Kidney epithelial cell (primary cell): ENCODE data around the gene IL17REL. TPM values are rescaled to one million over a fixed set of nuclear protein-coding genes. Genes with fewer than 3 reads are reported as not detected.

Source experiments
- DNase-seq: peaks from one replicate; pipeline ENCODE4 v3.0.0-alpha.2; 2010; ENCODE audit warnings: low read depth
- H3K27me3 ChIP-seq: 2 replicates; pipeline ENCODE4 v1.6.0; 2011; ENCODE audit warnings: low read length; ENCODE audit not compliant: control insufficient read depth, insufficient read depth
- H3K36me3 ChIP-seq: 2 replicates; pipeline ENCODE4 v1.5.1; 2011; ENCODE audit warnings: low read length; ENCODE audit not compliant: control insufficient read depth, insufficient read depth
- H3K4me3 ChIP-seq: 2 replicates; pipeline ENCODE4 v1.5.1; 2011; ENCODE audit warnings: low read depth, mild to moderate bottlenecking, control low read depth, low read length
- total RNA-seq: library from RNA; depleted of rRNA; stranded (reverse); fragments of >200 nt; gene quantifications from 2 replicates; pipeline ENCODE4 v1.2.3, GENCODE V29; 2015
- TF ChIP-seq, protein P1 (sequence below): IDR thresholded peaks from 2 replicates; pipeline ENCODE4 v1.5.1; 2011; ENCODE audit warnings: mild to moderate bottlenecking, moderate library complexity, low read length, control low read depth, inconsistent platforms; ENCODE audit not compliant: insufficient read depth, poor library complexity, severe bottlenecking

The IL17REL gene
- total RNA-seq, 1 donor from 2014 or later = not detected

DNA sequence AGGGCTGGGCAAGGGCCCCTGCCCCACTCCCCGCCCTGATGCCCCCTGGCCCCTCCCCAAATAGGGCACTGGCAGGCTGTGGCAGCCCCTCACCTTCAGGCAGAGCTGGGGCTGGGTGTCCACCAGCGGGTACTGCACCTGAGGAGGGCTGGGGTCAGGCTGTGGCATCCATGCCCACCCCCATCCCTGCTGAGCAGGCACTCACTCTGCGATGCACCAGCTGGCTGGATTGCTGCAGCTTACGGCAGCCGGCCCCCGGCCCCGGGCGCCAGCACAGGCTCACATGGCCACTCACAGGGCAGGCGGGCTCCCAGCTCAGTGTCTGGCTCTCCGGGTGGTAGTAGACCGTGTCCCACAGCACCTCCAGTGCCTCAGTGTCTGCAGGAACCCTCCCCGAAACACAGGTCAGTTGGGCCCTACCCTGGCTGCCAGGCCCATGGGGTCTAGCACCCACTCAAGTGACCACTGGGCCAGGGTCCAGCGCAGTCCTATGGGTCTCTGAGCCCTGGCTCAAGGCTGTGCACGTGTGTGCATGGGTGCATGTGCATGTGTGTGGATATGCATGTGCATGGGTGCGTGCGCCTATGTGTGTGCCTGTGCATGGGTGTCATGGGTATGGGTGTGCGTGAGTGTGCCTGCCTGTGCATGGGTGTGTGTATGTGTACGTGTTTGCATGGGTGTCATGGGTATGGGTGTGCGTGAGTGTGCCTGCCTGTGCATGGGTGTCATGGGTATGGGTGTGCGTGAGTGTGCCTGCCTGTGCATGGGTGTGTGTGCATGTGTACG lies 14.4 kb downstream of the IL17REL start:
- TF ChIP-seq, protein P1, sequence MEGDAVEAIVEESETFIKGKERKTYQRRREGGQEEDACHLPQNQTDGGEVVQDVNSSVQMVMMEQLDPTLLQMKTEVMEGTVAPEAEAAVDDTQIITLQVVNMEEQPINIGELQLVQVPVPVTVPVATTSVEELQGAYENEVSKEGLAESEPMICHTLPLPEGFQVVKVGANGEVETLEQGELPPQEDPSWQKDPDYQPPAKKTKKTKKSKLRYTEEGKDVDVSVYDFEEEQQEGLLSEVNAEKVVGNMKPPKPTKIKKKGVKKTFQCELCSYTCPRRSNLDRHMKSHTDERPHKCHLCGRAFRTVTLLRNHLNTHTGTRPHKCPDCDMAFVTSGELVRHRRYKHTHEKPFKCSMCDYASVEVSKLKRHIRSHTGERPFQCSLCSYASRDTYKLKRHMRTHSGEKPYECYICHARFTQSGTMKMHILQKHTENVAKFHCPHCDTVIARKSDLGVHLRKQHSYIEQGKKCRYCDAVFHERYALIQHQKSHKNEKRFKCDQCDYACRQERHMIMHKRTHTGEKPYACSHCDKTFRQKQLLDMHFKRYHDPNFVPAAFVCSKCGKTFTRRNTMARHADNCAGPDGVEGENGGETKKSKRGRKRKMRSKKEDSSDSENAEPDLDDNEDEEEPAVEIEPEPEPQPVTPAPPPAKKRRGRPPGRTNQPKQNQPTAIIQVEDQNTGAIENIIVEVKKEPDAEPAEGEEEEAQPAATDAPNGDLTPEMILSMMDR = no peak
- Histone ChIP-seq H3K27me3 (peaks cover 22% of the 10 kb centered on the region), H3K4me3 (no peak overlapping the region), H3K36me3 (no peaks in the 10 kb centered on the region)
- no peak for DNase-seq

DNA sequence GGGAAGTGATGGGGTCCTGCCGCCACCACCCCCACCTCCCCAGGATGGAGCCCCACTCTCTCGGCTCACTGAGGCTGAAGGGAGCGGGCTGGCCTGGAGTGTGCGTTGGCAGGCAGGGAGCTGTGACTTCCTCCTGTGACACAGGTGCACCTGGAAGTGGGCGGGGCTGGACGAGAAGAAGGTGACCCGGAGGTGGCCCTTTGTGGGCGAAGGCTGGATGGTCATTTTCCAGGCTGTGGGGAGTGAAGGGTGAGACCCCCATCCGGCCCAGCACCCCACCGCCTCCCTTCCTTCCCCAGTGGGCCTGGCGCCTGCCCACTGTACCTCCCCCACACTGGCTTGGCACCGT lies 15.3 kb downstream of the IL17REL start:
- peaks cover 22% of the 10 kb centered on the region for H3K27me3 ChIP-seq
- TF ChIP-seq, protein P1 = no peak
- no peaks in the 10 kb centered on the region for H3K36me3 ChIP-seq
- H3K4me3 ChIP-seq = no peak overlapping the region
- no peak for DNase-seq

DNA sequence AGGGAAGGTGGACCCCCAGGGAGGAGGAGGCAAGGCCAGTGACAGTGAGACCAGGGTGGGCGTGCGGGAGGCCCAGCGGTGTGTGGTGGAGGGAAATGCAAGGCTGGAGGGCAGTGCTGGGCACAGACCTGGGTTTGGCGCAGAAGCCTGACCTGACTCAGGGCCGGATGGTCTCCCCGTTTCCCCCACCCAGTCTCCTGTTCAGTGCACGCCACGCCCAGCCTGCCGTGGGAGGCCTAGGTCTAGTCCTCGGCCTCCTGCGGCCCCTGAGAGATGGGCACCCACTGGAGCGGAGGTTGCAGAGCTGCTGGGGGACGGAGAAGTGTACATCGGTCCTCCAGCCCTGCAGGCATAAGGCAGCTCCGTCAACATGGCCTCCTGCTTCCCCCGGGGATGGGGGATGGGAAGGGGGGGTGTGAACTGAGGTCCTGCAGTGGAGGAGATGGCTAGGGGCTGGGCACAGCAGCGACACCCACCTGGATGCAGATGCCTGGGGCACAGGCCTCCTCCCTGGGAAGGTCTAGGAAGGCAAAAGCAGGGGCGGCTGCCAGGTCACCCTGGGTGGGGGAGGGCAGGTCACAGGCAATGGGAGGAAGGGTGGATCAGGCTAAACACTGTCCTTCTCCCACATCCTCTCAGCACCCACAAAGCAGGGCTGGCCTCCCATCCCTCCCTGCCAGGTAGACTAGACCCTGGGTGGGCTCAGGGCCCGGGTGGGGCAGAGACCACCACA lies 15.9 kb downstream of the IL17REL start:
- no peaks in the 10 kb centered on the region for H3K36me3 ChIP-seq

DNA sequence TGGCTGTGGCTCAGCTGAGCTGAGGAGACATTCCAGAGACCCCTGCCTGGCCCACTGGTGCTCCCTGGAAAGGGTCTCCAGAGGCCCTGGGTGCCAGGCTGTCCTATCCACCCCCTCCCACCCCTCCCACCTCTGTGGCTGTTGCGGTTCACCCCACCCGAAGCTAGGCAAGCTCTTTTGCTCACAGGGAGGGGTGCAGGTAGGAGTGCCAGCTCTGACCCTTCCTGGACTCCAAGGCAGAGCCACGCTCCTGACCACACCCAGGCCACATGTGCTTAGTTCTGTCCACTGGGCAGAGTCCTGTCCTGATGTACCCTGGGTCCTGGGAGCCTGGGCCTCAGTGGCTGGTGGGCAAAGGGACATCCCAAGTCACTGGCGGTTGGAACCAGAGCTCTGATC lies 16.4 kb downstream of the IL17REL start:
- no peak overlapping the region for H3K4me3 ChIP-seq
- DNase-seq = no peak
- H3K36me3 ChIP-seq = no peaks in the 10 kb centered on the region
- peaks cover 17% of the 10 kb centered on the region for H3K27me3 ChIP-seq
- TF ChIP-seq, protein P1 = no peak

More for the DNA sequence above, 15.9 kb downstream of the IL17REL start:
- peaks cover 21% of the 10 kb centered on the region for H3K27me3 ChIP-seq
- TF ChIP-seq, protein P1 = no peak
- DNase-seq = no peak
- no peak overlapping the region for H3K4me3 ChIP-seq

DNA sequence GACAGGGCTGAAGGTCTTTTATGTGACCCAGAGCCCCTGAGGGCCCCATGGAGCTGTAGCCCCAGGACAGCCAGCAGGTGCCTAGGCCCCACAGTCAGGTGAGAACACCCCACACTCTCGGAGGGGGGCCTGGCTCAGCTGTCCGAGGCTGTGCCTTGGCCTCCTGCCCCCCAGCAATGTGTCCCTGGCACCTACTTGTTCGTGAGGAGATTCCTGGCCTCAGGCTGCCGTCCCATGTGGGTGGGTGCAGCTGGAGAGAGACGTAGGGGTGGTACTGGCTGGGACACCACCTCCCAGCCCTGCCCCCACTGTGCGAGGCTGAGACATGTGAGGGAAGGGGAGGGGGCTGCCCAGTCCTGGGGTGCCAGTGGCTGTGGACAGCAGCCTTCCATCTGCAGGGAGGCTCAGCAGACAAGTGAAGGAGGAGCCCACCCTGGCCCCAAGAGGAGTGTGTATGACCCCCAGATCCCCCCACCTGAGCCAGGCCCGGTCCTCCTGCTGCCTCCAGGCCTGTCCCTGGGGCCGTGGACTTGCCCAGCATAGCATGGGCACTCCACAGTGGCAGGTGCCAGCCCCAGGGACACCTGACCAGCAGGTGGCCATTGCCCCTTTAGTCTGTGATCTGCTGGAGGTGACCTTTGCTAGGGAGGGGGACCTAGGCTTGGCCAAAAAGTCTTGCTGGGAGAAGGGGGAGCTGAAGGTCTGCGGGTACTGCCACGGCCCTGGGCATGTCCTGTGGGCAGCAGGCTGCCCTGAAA lies 17.0 kb downstream of the IL17REL start:
- no peak for DNase-seq
- Histone ChIP-seq H3K4me3 (no peak overlapping the region), H3K36me3 (no peaks in the 10 kb centered on the region), H3K27me3 (peaks cover 13% of the 10 kb centered on the region)
- TF ChIP-seq, protein P1 = no peak
